GM12878 (cell line): ENCODE measurements around the gene PTPRM.

Source experiments
- BCL11A ChIP-seq: IDR thresholded peaks from 2 replicates; pipeline ENCODE4 v1.6.1; 2011; ENCODE audit warnings: low read depth, low read length
- EZH2 ChIP-seq: IDR thresholded peaks from 2 replicates; pipeline ENCODE4 v1.6.1; 2012; ENCODE audit warnings: low read depth, mild to moderate bottlenecking, control low read depth, inconsistent platforms, low read length, borderline replicate concordance; ENCODE audit not compliant: control insufficient read depth
- POLR2AphosphoS5 ChIP-seq: IDR thresholded peaks from 2 replicates; pipeline ENCODE4 v1.6.1; 2011; ENCODE audit warnings: mild to moderate bottlenecking, low read length, inconsistent platforms
- SIN3A ChIP-seq: IDR thresholded peaks from 2 replicates; pipeline ENCODE4 v1.6.1; 2012; ENCODE audit warnings: low read depth, low read length, improper control_type of control experiment
- SIX5 ChIP-seq: IDR thresholded peaks from 2 replicates; pipeline ENCODE4 v1.6.1; 2011; ENCODE audit warnings: mild to moderate bottlenecking, low read depth, low read length, moderate library complexity; ENCODE audit not compliant: severe bottlenecking
- YY1 ChIP-seq: IDR thresholded peaks from 2 replicates; pipeline ENCODE4 v1.6.1; 2011; ENCODE audit warnings: low read depth, mild to moderate bottlenecking, low read length
- TF ChIP-seq, protein P1 (sequence below): IDR thresholded peaks from 2 replicates; pipeline ENCODE4 v1.6.1; 2012; ENCODE audit warnings: mild to moderate bottlenecking, low read depth, low read length
- TF ChIP-seq, protein P2 (sequence below): IDR thresholded peaks from 2 replicates; pipeline ENCODE4 v1.6.1; 2012; ENCODE audit warnings: low read depth, low read length, improper control_type of control experiment
- TF ChIP-seq, protein P3 (sequence below), 3 experiments: IDR thresholded peaks in 2 of 3; conservative IDR thresholded peaks in 1 of 3; 2 replicates each; pipeline ENCODE4 v1.5.1; 2011; ENCODE audit warnings: low read depth in 3 of 3, low read length in 3 of 3, mild to moderate bottlenecking in 3 of 3, control low read depth in 2 of 3, moderate library complexity in 2 of 3, inconsistent platforms in 1 of 3, mixed read lengths in 1 of 3; ENCODE audit not compliant: control insufficient read depth in 2 of 3, insufficient read depth in 1 of 3; ENCODE audit errors: extremely low read depth in 1 of 3
- TF ChIP-seq, protein P4 (sequence below): fragments of 450-650 bp; IDR thresholded peaks from 2 replicates; pipeline ENCODE4 v1.6.1; 2016; ENCODE audit warnings: mild to moderate bottlenecking, moderate library complexity, borderline replicate concordance

DNA sequence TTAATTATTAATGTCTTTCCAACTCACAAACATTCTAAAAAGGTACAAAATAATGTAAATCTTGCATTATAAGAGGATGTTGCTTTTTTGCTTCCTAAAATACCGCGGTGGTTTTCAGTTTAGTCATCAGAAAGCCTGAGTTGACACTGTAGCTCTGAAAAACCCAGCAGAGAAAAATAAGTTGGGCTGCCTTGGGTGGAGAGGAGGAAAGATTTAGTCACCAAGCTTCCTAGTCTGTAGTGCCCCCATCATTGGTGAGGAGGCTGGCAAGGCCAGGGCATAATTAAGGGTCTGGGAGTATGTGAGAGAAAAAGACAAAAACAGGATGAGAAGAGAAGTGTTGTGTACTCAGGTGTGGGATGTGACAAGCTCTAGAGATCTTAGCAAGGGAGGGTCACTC lies 5.7 kb downstream of the PTPRM start:
- TF ChIP-seq, protein P1, sequence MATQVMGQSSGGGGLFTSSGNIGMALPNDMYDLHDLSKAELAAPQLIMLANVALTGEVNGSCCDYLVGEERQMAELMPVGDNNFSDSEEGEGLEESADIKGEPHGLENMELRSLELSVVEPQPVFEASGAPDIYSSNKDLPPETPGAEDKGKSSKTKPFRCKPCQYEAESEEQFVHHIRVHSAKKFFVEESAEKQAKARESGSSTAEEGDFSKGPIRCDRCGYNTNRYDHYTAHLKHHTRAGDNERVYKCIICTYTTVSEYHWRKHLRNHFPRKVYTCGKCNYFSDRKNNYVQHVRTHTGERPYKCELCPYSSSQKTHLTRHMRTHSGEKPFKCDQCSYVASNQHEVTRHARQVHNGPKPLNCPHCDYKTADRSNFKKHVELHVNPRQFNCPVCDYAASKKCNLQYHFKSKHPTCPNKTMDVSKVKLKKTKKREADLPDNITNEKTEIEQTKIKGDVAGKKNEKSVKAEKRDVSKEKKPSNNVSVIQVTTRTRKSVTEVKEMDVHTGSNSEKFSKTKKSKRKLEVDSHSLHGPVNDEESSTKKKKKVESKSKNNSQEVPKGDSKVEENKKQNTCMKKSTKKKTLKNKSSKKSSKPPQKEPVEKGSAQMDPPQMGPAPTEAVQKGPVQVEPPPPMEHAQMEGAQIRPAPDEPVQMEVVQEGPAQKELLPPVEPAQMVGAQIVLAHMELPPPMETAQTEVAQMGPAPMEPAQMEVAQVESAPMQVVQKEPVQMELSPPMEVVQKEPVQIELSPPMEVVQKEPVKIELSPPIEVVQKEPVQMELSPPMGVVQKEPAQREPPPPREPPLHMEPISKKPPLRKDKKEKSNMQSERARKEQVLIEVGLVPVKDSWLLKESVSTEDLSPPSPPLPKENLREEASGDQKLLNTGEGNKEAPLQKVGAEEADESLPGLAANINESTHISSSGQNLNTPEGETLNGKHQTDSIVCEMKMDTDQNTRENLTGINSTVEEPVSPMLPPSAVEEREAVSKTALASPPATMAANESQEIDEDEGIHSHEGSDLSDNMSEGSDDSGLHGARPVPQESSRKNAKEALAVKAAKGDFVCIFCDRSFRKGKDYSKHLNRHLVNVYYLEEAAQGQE = no peak
- no peak for TF ChIP-seq BCL11A
- TF ChIP-seq, protein P2, sequence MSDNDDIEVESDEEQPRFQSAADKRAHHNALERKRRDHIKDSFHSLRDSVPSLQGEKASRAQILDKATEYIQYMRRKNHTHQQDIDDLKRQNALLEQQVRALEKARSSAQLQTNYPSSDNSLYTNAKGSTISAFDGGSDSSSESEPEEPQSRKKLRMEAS = no peak
- TF ChIP-seq, protein P3, sequence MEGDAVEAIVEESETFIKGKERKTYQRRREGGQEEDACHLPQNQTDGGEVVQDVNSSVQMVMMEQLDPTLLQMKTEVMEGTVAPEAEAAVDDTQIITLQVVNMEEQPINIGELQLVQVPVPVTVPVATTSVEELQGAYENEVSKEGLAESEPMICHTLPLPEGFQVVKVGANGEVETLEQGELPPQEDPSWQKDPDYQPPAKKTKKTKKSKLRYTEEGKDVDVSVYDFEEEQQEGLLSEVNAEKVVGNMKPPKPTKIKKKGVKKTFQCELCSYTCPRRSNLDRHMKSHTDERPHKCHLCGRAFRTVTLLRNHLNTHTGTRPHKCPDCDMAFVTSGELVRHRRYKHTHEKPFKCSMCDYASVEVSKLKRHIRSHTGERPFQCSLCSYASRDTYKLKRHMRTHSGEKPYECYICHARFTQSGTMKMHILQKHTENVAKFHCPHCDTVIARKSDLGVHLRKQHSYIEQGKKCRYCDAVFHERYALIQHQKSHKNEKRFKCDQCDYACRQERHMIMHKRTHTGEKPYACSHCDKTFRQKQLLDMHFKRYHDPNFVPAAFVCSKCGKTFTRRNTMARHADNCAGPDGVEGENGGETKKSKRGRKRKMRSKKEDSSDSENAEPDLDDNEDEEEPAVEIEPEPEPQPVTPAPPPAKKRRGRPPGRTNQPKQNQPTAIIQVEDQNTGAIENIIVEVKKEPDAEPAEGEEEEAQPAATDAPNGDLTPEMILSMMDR (IDR thresholded peaks at IDR 0.05 in 2 of 3, conservative IDR thresholded peaks at IDR 0.05 in 1 of 3; ENCODE audit: control insufficient read depth in 2 of 3, extremely low read depth in 1 of 3, insufficient read depth in 1 of 3, low read depth in 3 of 3, low read length in 3 of 3) = no peak
- no peak for TF ChIP-seq SIN3A
- TF ChIP-seq POLR2AphosphoS5 = no peak
- TF ChIP-seq SIX5 = no peak
- no peak for TF ChIP-seq YY1
- TF ChIP-seq, protein P4, sequence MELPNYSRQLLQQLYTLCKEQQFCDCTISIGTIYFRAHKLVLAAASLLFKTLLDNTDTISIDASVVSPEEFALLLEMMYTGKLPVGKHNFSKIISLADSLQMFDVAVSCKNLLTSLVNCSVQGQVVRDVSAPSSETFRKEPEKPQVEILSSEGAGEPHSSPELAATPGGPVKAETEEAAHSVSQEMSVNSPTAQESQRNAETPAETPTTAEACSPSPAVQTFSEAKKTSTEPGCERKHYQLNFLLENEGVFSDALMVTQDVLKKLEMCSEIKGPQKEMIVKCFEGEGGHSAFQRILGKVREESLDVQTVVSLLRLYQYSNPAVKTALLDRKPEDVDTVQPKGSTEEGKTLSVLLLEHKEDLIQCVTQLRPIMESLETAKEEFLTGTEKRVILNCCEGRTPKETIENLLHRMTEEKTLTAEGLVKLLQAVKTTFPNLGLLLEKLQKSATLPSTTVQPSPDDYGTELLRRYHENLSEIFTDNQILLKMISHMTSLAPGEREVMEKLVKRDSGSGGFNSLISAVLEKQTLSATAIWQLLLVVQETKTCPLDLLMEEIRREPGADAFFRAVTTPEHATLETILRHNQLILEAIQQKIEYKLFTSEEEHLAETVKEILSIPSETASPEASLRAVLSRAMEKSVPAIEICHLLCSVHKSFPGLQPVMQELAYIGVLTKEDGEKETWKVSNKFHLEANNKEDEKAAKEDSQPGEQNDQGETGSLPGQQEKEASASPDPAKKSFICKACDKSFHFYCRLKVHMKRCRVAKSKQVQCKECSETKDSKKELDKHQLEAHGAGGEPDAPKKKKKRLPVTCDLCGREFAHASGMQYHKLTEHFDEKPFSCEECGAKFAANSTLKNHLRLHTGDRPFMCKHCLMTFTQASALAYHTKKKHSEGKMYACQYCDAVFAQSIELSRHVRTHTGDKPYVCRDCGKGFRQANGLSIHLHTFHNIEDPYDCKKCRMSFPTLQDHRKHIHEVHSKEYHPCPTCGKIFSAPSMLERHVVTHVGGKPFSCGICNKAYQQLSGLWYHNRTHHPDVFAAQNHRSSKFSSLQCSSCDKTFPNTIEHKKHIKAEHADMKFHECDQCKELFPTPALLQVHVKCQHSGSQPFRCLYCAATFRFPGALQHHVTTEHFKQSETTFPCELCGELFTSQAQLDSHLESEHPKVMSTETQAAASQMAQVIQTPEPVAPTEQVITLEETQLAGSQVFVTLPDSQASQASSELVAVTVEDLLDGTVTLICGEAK = no peak
- no peak for TF ChIP-seq EZH2
